ENCODE data around the gene PPP4R1.

PPP4R1 gene

GRCh38 chr18:9578306-9578705 is 36.1 kb downstream of the PPP4R1 start:
- no peak overlapping the region for H3K4me3 ChIP-seq (ENCODE audit: low read length)
- TF ChIP-seq, protein P1, sequence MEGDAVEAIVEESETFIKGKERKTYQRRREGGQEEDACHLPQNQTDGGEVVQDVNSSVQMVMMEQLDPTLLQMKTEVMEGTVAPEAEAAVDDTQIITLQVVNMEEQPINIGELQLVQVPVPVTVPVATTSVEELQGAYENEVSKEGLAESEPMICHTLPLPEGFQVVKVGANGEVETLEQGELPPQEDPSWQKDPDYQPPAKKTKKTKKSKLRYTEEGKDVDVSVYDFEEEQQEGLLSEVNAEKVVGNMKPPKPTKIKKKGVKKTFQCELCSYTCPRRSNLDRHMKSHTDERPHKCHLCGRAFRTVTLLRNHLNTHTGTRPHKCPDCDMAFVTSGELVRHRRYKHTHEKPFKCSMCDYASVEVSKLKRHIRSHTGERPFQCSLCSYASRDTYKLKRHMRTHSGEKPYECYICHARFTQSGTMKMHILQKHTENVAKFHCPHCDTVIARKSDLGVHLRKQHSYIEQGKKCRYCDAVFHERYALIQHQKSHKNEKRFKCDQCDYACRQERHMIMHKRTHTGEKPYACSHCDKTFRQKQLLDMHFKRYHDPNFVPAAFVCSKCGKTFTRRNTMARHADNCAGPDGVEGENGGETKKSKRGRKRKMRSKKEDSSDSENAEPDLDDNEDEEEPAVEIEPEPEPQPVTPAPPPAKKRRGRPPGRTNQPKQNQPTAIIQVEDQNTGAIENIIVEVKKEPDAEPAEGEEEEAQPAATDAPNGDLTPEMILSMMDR (IDR thresholded peaks at IDR 0.05; ENCODE audit: insufficient read depth, low read depth, low read length, missing control alignments), result no peak
- DNase-seq (ENCODE audit: low read depth), result peak; percentile 62

DNA sequence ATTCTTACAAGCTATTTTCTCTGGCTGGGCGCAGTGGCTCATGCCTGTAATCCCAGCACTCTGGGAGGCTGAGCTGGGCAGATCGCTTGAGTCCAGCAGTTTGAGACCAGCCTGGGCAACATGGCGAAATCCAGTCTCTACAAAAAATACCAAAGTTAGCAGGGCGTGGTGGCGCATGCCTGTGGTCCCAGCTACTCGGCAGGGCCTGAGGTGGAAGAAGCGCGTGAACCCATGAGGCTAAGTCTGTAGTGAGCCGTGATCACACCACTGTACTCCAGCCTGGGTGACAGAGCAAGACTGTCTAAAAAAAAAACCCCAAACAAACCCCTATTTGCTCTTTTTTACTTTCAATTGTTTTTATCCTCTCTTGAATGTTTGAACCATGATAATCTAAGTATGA is 37.0 kb downstream of the PPP4R1 start:
- DNase-seq (ENCODE audit: low read depth), result no peak
- H3K4me3 ChIP-seq (ENCODE audit: low read length), result no peak overlapping the region
- TF ChIP-seq, protein P1 (IDR thresholded peaks at IDR 0.05; ENCODE audit: insufficient read depth, low read depth, low read length, missing control alignments), result no peak

- TF ChIP-seq, protein P1 (IDR thresholded peaks at IDR 0.05; ENCODE audit: insufficient read depth, low read depth, low read length, missing control alignments), result peak; percentile 95
- H3K4me3 ChIP-seq (ENCODE audit: low read length), result no peak overlapping the region
- peak; percentile 97 for DNase-seq (ENCODE audit: low read depth)
Observed at GRCh38 chr18:9575558-9575957, 38.8 kb downstream of the PPP4R1 start.

- TF ChIP-seq, protein P1 (IDR thresholded peaks at IDR 0.05; ENCODE audit: insufficient read depth, low read depth, low read length, missing control alignments), result no peak
- no peak for DNase-seq (ENCODE audit: low read depth)
- H3K4me3 ChIP-seq (ENCODE audit: low read length), result no peak overlapping the region
Observed at GRCh38 chr18:9574473-9575115, 39.8 kb downstream of the PPP4R1 start.

DNA sequence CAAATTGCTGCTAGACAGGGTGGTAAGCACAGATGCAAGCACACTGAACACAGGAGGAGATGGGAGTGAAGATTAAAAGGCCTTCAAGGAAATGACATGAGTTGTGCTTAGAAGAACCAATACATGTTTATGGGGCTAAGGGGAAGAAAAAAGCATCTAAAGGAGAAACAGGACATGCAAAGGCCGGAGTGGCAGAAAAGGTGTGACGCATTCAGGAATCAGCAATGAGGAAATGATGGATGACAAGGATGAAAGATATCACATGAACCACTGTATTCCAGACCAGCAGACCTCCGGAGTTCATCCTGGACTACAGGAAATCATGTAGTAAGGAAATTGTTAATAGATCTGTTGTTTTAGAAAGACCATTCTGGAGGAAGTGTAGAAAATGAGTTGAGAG is 42.8 kb downstream of the PPP4R1 start:
- TF ChIP-seq, protein P1 (IDR thresholded peaks at IDR 0.05; ENCODE audit: insufficient read depth, low read depth, low read length, missing control alignments), result no peak
- no peak for DNase-seq (ENCODE audit: low read depth)

DNA sequence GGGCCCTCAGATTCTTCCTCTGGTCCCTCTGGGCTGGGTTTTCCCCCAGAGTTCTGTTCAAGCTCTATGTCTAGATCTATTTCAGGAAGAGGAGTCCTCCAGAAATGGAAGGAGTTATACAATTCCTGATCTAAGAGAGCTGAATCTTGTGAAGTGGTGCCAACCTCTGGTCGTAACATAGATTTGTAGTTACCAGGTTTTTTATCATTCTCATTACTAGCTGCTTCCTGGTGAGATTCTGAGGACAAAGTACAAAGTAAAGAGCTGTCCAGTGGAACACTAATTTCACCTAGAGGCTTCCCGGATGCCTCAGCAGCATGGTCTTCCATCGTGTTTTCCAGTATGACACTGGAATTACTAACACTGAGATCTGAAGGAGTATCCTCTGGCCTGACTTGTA is 44.1 kb downstream of the PPP4R1 start:
- no peak overlapping the region for H3K4me3 ChIP-seq (ENCODE audit: low read length)
- no peak for DNase-seq (ENCODE audit: low read depth)
- TF ChIP-seq, protein P1 (IDR thresholded peaks at IDR 0.05; ENCODE audit: insufficient read depth, low read depth, low read length, missing control alignments), result no peak

More for the DNA sequence above, 42.8 kb downstream of the PPP4R1 start:
- H3K4me3 ChIP-seq (ENCODE audit: low read length), result no peak overlapping the region

DNA sequence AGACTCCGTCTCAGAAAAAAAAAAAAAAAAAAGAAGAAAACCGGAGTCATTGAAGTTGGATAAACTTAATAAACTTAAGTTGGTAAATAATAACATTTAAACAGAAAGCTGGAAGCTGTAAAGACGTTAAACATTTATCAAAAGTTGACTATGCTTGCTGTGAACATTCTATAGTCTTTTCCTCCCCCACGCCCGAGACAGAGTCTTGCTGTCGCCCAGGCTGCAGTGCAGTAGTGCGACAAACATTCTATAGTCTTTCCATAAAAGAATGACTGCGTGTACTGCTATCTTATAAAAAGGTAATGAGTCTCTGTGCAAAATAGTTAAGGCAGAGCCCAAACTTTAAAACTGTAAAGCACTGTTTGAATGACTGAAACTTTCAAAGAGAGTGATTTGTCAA is 45.2 kb downstream of the PPP4R1 start:
- DNase-seq (ENCODE audit: low read depth), result no peak
- no peak overlapping the region for H3K4me3 ChIP-seq (ENCODE audit: low read length)
- TF ChIP-seq, protein P1 (IDR thresholded peaks at IDR 0.05; ENCODE audit: insufficient read depth, low read depth, low read length, missing control alignments), result no peak
